Nephron progenitor cell (in vitro differentiated cells): ENCODE measurements around the gene ERVFRD-1.

Experiments used
- DNase-seq: peaks from one replicate; pipeline ENCODE4 v3.0.0; 2021
- H3K27ac Mint-ChIP-seq: 2 replicates; pipeline ENCODE4 v1.8.0; 2021; ENCODE audit warnings: mild to moderate bottlenecking, moderate library complexity, mixed read lengths
- H3K27me3 Mint-ChIP-seq: 2 replicates; pipeline ENCODE4 v1.8.0; 2021; ENCODE audit warnings: mild to moderate bottlenecking, low read depth, mixed read lengths; ENCODE audit not compliant: poor library complexity
- H3K36me3 Mint-ChIP-seq: 2 replicates; pipeline ENCODE4 v1.8.0; 2021; ENCODE audit warnings: low read depth, mixed read lengths
- H3K4me1 Mint-ChIP-seq: 2 replicates; pipeline ENCODE4 v1.8.0; 2021; ENCODE audit warnings: mixed read lengths
- H3K4me3 Mint-ChIP-seq: 2 replicates; pipeline ENCODE4 v1.8.0; 2021; ENCODE audit warnings: mild to moderate bottlenecking, moderate library complexity, mixed read lengths
- H3K9me3 Mint-ChIP-seq: 2 replicates; pipeline ENCODE4 v1.8.0; 2021; ENCODE audit warnings: mild to moderate bottlenecking, moderate library complexity, mixed read lengths
- TF ChIP-seq, protein P1 (sequence below): fragments of 200-600 bp; sonication (generic); IDR thresholded peaks from 2 replicates; pipeline ENCODE4 v1.5.0; 2021; ENCODE audit warnings: antibody characterized with exemption

Gene ERVFRD-1, protein sequence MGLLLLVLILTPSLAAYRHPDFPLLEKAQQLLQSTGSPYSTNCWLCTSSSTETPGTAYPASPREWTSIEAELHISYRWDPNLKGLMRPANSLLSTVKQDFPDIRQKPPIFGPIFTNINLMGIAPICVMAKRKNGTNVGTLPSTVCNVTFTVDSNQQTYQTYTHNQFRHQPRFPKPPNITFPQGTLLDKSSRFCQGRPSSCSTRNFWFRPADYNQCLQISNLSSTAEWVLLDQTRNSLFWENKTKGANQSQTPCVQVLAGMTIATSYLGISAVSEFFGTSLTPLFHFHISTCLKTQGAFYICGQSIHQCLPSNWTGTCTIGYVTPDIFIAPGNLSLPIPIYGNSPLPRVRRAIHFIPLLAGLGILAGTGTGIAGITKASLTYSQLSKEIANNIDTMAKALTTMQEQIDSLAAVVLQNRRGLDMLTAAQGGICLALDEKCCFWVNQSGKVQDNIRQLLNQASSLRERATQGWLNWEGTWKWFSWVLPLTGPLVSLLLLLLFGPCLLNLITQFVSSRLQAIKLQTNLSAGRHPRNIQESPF

GRCh38 chr6:11110921-11111768, at the start of gene ERVFRD-1:
Gene ERVFRD-1, minus strand, starts transcription at chr6:11111725. Its CDS starts 6,415 bp downstream, at chr6:11105310.
- Mint-ChIP-seq H3K4me3 (no peak within 1 kb of the TSS), H3K27me3 (no peaks in the 10 kb centered on the region), H3K36me3 (peaks cover 30% of the 10 kb centered on the region), H3K9me3 (peaks cover 4% of the 10 kb centered on the region), H3K27ac (peak within 1 kb of the TSS; percentile 50), H3K4me1 (peaks cover 28% of the 10 kb centered on the region)
- TF ChIP-seq, protein P1, sequence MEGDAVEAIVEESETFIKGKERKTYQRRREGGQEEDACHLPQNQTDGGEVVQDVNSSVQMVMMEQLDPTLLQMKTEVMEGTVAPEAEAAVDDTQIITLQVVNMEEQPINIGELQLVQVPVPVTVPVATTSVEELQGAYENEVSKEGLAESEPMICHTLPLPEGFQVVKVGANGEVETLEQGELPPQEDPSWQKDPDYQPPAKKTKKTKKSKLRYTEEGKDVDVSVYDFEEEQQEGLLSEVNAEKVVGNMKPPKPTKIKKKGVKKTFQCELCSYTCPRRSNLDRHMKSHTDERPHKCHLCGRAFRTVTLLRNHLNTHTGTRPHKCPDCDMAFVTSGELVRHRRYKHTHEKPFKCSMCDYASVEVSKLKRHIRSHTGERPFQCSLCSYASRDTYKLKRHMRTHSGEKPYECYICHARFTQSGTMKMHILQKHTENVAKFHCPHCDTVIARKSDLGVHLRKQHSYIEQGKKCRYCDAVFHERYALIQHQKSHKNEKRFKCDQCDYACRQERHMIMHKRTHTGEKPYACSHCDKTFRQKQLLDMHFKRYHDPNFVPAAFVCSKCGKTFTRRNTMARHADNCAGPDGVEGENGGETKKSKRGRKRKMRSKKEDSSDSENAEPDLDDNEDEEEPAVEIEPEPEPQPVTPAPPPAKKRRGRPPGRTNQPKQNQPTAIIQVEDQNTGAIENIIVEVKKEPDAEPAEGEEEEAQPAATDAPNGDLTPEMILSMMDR: no peak
- no peak for DNase-seq

DNA sequence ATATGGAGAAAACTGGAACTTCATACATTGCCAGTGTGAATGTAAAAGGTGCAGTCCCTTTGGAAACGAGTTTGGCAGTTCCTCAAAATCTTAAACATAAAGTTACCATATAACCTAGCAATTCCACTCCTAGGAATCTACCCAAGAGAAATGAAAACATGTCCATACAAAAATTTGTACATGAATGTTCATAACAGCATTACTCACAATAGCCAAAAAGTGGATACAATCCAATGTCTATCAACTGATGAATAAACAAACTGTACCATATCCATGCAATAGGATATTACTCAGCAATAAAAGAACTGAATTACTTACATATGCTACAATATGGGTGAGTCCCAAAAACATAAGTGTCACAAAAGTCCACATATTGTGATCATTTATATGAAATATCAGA, 48.7 kb upstream of the ERVFRD-1 start:
- H3K36me3 Mint-ChIP-seq: no peaks in the 10 kb centered on the region
- H3K4me3 Mint-ChIP-seq: no peak overlapping the region
- peaks cover 5% of the 10 kb centered on the region for H3K27me3 Mint-ChIP-seq
- H3K4me1 Mint-ChIP-seq: peaks cover 16% of the 10 kb centered on the region
- no peak overlapping the region for H3K27ac Mint-ChIP-seq
- TF ChIP-seq, protein P1: no peak
- DNase-seq: no peak
- no peaks in the 10 kb centered on the region for H3K9me3 Mint-ChIP-seq

DNA sequence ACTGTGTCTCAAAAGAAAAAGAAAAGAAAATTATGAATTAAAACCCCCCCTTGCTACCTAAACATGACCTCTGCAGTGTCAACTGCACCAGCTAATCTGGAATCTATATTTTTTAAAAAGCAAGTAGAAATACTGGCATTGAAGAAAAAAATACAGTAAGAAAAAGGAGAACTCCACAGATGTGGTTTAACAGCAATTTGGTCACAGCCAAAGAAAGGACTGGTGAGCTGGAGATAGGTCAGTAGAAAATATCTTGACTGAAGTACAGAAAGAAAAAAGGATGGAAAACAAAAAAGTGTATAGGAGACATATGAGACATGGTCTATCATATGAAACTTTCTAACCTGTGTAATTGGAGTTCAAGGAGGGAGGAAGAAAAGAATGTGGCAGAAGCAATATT, 44.1 kb upstream of the ERVFRD-1 start:
- Mint-ChIP-seq H3K9me3 (no peaks in the 10 kb centered on the region), H3K27me3 (peaks cover 16% of the 10 kb centered on the region), H3K36me3 (no peaks in the 10 kb centered on the region), H3K4me1 (peaks cover 7% of the 10 kb centered on the region), H3K4me3 (no peak overlapping the region), H3K27ac (no peak overlapping the region)
- DNase-seq: no peak
- TF ChIP-seq, protein P1: no peak

GRCh38 chr6:11153447-11153846, 41.9 kb upstream of the ERVFRD-1 start:
- H3K27me3 Mint-ChIP-seq: peaks cover 19% of the 10 kb centered on the region
- TF ChIP-seq, protein P1: no peak
- no peak for DNase-seq
- H3K27ac Mint-ChIP-seq: no peak overlapping the region
- no peaks in the 10 kb centered on the region for H3K36me3 Mint-ChIP-seq
- peak overlapping the region; percentile 77 for H3K4me3 Mint-ChIP-seq
- peaks cover 7% of the 10 kb centered on the region for H3K4me1 Mint-ChIP-seq
- H3K9me3 Mint-ChIP-seq: no peaks in the 10 kb centered on the region

GRCh38 chr6:11152581-11152980, 41.1 kb upstream of the ERVFRD-1 start:
- Mint-ChIP-seq H3K27me3 (peaks cover 19% of the 10 kb centered on the region), H3K27ac (no peak overlapping the region), H3K4me1 (peaks cover 7% of the 10 kb centered on the region), H3K36me3 (no peaks in the 10 kb centered on the region), H3K9me3 (no peaks in the 10 kb centered on the region), H3K4me3 (no peak overlapping the region)
- DNase-seq: no peak
- TF ChIP-seq, protein P1: no peak
